ENCODE measurements around the gene SOSTDC1. TPM values are rescaled to one million over a fixed set of nuclear protein-coding genes. Genes with fewer than 3 reads are reported as not detected.
"Not testable (repeated sequence)": the region's sequence is repeated elsewhere in the genome, so short reads cannot be mapped to it uniquely, and the experiment has no call there.

Gene SOSTDC1
- total and polyA plus RNA-seq, 2 donors, result 0.64 to 2.0 TPM

DNA sequence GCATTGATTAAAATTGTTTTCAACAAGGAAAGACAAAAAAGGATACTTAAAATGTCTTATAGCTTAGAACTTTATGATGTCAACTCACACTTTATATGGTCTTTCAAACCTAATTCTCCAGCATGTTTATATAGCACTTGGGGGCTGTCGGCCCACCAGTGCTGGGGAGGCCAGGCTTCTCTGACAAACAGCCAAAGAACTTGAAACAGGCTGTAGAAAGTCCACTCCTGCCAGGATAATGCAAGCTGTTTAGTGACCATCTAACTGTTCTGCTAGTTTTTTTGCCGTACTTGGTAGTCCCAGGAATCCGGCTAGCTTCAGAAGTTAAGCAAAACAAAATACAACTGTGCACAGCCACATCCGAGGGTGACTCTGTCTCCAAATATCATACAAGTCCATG is 13.6 kb upstream of the SOSTDC1 start:
- no peak for DNase-seq (ENCODE audit: low read depth in 6 of 9, low spot score in 9 of 9)
- no peaks in the 10 kb centered on the region for H3K9me3 ChIP-seq (ENCODE audit: control insufficient read depth in 2 of 2, insufficient read depth in 1 of 2, low read length in 1 of 2)
- H3K27ac ChIP-seq (ENCODE audit: low read depth in 1 of 2, low read length in 1 of 2), result no peak overlapping the region
- H3K4me1 ChIP-seq (ENCODE audit: control insufficient read depth in 2 of 2, insufficient read depth in 2 of 2, low read length in 2 of 2), result no peaks in the 10 kb centered on the region
- no peaks in the 10 kb centered on the region for H3K27me3 ChIP-seq (ENCODE audit: control insufficient read depth in 2 of 2, insufficient read depth in 1 of 2, low read length in 1 of 2)
- H3K4me3 ChIP-seq (ENCODE audit: low read length in 2 of 2), result no peak overlapping the region
- 97% methylated on average over 4 of the region's 4 CpGs for WGBS
- H3K36me3 ChIP-seq (ENCODE audit: control insufficient read depth in 2 of 2, insufficient read depth in 2 of 2, low read length in 1 of 2), result no peaks in the 10 kb centered on the region

GRCh38 chr7:16471933-16472332 is 6.4 kb upstream of the SOSTDC1 start:
- DNase-seq (ENCODE audit: low read depth in 6 of 9, low spot score in 9 of 9), result no peak
- Histone ChIP-seq H3K27ac (ENCODE audit: low read depth in 1 of 2, low read length in 1 of 2) (no peak overlapping the region), H3K9me3 (ENCODE audit: control insufficient read depth in 2 of 2, insufficient read depth in 1 of 2, low read length in 1 of 2) (no peaks in the 10 kb centered on the region), H3K27me3 (ENCODE audit: control insufficient read depth in 2 of 2, insufficient read depth in 1 of 2, low read length in 1 of 2) (no peaks in the 10 kb centered on the region), H3K4me1 (ENCODE audit: control insufficient read depth in 2 of 2, insufficient read depth in 2 of 2, low read length in 2 of 2) (no peaks in the 10 kb centered on the region), H3K36me3 (ENCODE audit: control insufficient read depth in 2 of 2, insufficient read depth in 2 of 2, low read length in 1 of 2) (no peaks in the 10 kb centered on the region), H3K4me3 (ENCODE audit: low read length in 2 of 2) (no peak overlapping the region)
- 96% methylated on average over 4 of the region's 4 CpGs for WGBS

DNA sequence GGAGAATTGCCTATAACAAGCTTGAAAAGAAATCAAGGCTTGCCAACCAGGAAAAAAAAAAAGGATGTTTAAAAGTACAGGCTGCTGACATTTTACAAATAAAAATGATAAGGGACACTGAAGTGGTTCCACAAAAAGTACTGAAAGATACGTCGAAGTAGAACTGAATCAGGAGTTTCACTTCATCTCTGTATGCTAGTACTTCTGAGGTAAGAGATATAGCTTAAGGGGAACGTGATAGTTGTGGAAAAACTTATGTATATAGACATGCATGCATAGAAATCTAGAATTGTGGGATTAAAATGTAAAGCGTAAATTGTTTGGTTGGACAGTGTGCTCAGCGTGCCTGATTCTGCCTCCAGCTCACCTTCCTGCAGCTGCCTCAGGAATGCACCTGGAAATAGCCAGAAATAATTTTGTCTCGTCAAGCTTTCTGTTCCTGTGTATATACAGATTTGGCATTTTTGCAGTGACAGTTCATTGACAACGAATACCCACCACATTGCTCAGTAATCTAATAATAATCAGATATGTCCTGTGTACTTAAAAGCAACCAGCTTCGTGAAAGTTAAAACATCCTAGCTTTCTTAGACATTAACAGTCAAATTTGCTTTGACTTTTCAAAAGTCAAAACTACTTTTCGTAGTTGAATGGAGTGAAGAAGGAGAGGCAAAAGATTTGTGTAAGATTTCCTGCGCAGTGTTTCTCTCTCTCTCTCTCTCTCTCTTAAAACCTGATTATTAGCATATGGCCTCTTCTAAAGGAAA is 1.4 kb downstream of the SOSTDC1 start:
- Histone ChIP-seq H3K9me3 (ENCODE audit: control insufficient read depth in 2 of 2, insufficient read depth in 1 of 2, low read length in 1 of 2) (no peaks in the 10 kb centered on the region), H3K27me3 (ENCODE audit: control insufficient read depth in 2 of 2, insufficient read depth in 1 of 2, low read length in 1 of 2) (no peaks in the 10 kb centered on the region), H3K36me3 (ENCODE audit: control insufficient read depth in 2 of 2, insufficient read depth in 2 of 2, low read length in 1 of 2) (no peaks in the 10 kb centered on the region), H3K4me3 (ENCODE audit: low read length in 2 of 2) (no peak overlapping the region), H3K4me1 (ENCODE audit: control insufficient read depth in 2 of 2, insufficient read depth in 2 of 2, low read length in 2 of 2) (no peaks in the 10 kb centered on the region), H3K27ac (ENCODE audit: low read depth in 1 of 2, low read length in 1 of 2) (no peak overlapping the region)
- DNase-seq (ENCODE audit: low read depth in 6 of 9, low spot score in 9 of 9), result no peak
- WGBS, result 91% methylated on average over 10 of the region's 10 CpGs

GRCh38 chr7:16463520-16463919 is 2.0 kb downstream of the SOSTDC1 start:
- Histone ChIP-seq H3K36me3 (ENCODE audit: control insufficient read depth in 2 of 2, insufficient read depth in 2 of 2, low read length in 1 of 2) (no peaks in the 10 kb centered on the region), H3K27ac (ENCODE audit: low read depth in 1 of 2, low read length in 1 of 2) (no peak overlapping the region), H3K27me3 (ENCODE audit: control insufficient read depth in 2 of 2, insufficient read depth in 1 of 2, low read length in 1 of 2) (no peaks in the 10 kb centered on the region), H3K9me3 (ENCODE audit: control insufficient read depth in 2 of 2, insufficient read depth in 1 of 2, low read length in 1 of 2) (no peaks in the 10 kb centered on the region), H3K4me1 (ENCODE audit: control insufficient read depth in 2 of 2, insufficient read depth in 2 of 2, low read length in 2 of 2) (no peaks in the 10 kb centered on the region), H3K4me3 (ENCODE audit: low read length in 2 of 2) (no peak overlapping the region)
- DNase-seq (ENCODE audit: low read depth in 6 of 9, low spot score in 9 of 9), result no peak
- WGBS, result 46% methylated on average over 2 of the region's 2 CpGs

DNA sequence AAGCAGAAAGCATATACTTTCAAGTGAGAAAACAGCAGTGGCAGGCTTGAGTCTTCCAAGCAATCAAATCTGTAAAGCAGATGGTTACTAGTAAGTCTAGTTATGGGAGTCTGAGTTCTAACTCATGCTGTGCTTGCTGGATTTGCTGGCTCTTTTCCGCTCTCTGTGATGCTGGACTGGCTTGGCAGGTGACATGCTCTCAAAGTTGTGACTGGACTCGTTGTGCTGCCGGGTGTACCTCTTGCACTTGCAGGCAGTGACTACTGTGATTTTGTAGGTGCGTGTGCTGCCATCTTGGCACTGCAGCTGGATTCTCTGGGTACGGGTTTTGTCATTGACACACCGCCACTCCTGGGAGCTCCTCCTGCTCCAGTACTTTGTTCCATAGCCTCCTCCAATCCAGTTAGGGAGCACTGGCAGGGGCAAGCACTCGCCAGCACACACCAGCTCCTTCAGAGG is 3.1 kb downstream of the SOSTDC1 start:
- no peaks in the 10 kb centered on the region for H3K4me1 ChIP-seq (ENCODE audit: control insufficient read depth in 2 of 2, insufficient read depth in 2 of 2, low read length in 2 of 2)
- H3K36me3 ChIP-seq (ENCODE audit: control insufficient read depth in 2 of 2, insufficient read depth in 2 of 2, low read length in 1 of 2), result no peaks in the 10 kb centered on the region
- H3K9me3 ChIP-seq (ENCODE audit: control insufficient read depth in 2 of 2, insufficient read depth in 1 of 2, low read length in 1 of 2), result no peaks in the 10 kb centered on the region
- DNase-seq (ENCODE audit: low read depth in 6 of 9, low spot score in 9 of 9), result no peak
- H3K27me3 ChIP-seq (ENCODE audit: control insufficient read depth in 2 of 2, insufficient read depth in 1 of 2, low read length in 1 of 2), result no peaks in the 10 kb centered on the region
- H3K27ac ChIP-seq (ENCODE audit: low read depth in 1 of 2, low read length in 1 of 2), result no peak overlapping the region
- H3K4me3 ChIP-seq (ENCODE audit: low read length in 2 of 2), result no peak overlapping the region
- 96% methylated on average over 7 of the region's 7 CpGs for WGBS

DNA sequence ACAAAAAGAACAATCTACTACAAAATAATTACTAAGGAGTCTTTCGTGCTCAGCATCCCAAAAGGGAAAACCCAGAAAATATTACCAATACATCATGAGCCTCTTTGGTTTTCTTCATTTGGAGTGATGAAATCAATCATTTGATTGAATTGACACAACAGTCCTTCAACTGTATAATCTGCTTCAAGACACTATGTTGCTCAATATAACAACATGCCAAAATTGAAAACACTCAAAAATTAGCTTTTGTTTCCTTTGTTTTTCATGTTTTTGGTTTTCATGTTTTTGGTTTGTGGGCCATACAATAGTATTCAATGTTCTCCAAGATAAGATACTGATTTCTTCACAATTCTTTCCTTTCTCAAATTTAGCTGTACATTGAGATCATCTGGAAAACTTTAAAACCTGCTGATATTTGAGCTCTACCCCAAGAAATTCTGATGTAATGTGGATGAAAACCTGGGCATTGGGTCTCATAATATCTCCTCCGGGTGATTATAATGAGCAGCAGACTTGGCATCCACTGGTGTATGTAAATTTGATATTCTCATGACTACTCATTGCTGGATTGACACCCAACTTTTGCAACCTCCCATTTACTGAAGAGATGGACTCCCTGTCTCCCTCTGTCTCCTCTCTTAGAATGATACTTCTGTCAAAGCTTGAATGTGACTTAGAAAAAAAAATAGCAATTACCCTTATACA is 4.6 kb downstream of the SOSTDC1 start:
- Histone ChIP-seq H3K4me1 (ENCODE audit: control insufficient read depth in 2 of 2, insufficient read depth in 2 of 2, low read length in 2 of 2) (no peaks in the 10 kb centered on the region), H3K27me3 (ENCODE audit: control insufficient read depth in 2 of 2, insufficient read depth in 1 of 2, low read length in 1 of 2) (no peaks in the 10 kb centered on the region), H3K9me3 (ENCODE audit: control insufficient read depth in 2 of 2, insufficient read depth in 1 of 2, low read length in 1 of 2) (no peaks in the 10 kb centered on the region), H3K27ac (ENCODE audit: low read depth in 1 of 2, low read length in 1 of 2) (no peak overlapping the region), H3K36me3 (ENCODE audit: control insufficient read depth in 2 of 2, insufficient read depth in 2 of 2, low read length in 1 of 2) (no peaks in the 10 kb centered on the region), H3K4me3 (ENCODE audit: low read length in 2 of 2) (no peak overlapping the region)
- 97% methylated on average over 2 of the region's 2 CpGs for WGBS
- no peak for DNase-seq (ENCODE audit: low read depth in 6 of 9, low spot score in 9 of 9)

DNA sequence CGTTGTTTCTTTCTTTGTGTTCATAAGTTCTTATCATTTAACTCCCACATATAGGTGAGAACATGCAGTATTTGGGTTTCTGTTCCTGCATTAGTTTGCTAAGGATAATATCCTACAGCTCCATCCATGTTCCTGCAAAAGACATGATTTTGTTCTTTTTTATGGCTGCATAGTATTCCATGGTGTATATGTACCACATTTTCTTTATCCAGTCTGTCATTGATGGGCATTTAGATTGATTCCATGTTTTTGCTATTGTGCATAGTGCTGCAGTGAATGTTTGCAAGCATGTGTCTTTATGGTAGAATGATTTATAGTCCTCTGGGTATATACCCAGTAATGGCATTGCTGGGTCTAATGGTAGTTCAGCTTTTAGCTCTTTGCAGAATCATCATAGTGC is 9.2 kb downstream of the SOSTDC1 start:
- 49% methylated on average over 1 of the region's 1 CpG for WGBS
- not testable (repeated sequence) for H3K4me1 ChIP-seq (ENCODE audit: control insufficient read depth in 2 of 2, insufficient read depth in 2 of 2, low read length in 2 of 2); H3K27ac ChIP-seq (ENCODE audit: low read depth in 1 of 2, low read length in 1 of 2); H3K36me3 ChIP-seq (ENCODE audit: control insufficient read depth in 2 of 2, insufficient read depth in 2 of 2, low read length in 1 of 2); H3K4me3 ChIP-seq (ENCODE audit: low read length in 2 of 2); H3K9me3 ChIP-seq (ENCODE audit: control insufficient read depth in 2 of 2, insufficient read depth in 1 of 2, low read length in 1 of 2); DNase-seq (ENCODE audit: low read depth in 6 of 9, low spot score in 9 of 9); H3K27me3 ChIP-seq (ENCODE audit: control insufficient read depth in 2 of 2, insufficient read depth in 1 of 2, low read length in 1 of 2)

GRCh38 chr7:16455591-16455990 is 9.9 kb downstream of the SOSTDC1 start:
- no peak for DNase-seq (ENCODE audit: low read depth in 6 of 9, low spot score in 9 of 9)
- 56% methylated on average over 1 of the region's 1 CpG for WGBS
- no peak overlapping the region for H3K4me3 ChIP-seq (ENCODE audit: low read length in 2 of 2)

DNA sequence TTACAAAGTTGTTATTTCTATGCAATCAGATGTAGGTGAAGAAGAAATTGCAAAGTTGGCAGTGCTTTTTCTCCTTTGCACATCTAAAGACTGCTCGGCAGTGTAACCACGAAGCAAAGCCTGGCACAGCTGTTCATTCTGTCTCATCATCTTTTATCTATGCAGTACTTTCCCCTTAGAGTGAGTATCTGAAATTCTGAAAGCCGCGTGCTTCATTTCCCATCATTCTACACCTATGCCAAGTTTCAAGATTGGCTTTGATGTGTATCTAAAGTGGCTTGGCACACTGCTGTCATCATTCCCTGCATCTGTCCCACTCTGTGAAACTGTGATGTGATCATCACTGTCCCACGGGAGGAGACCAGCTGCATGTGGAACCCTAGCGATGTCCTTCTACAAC is 15.2 kb downstream of the SOSTDC1 start:
- H3K27ac ChIP-seq (ENCODE audit: low read depth in 1 of 2, low read length in 1 of 2), result no peak overlapping the region
- no peaks in the 10 kb centered on the region for H3K4me1 ChIP-seq (ENCODE audit: control insufficient read depth in 2 of 2, insufficient read depth in 2 of 2, low read length in 2 of 2)
- no peak overlapping the region for H3K4me3 ChIP-seq (ENCODE audit: low read length in 2 of 2)
- 60% methylated on average over 6 of the region's 6 CpGs for WGBS
- H3K36me3 ChIP-seq (ENCODE audit: control insufficient read depth in 2 of 2, insufficient read depth in 2 of 2, low read length in 1 of 2), result no peaks in the 10 kb centered on the region
- peak in 1 of 9 donors; percentile 19 for DNase-seq (ENCODE audit: low read depth in 6 of 9, low spot score in 9 of 9)
- no peaks in the 10 kb centered on the region for H3K27me3 ChIP-seq (ENCODE audit: control insufficient read depth in 2 of 2, insufficient read depth in 1 of 2, low read length in 1 of 2)
- no peaks in the 10 kb centered on the region for H3K9me3 ChIP-seq (ENCODE audit: control insufficient read depth in 2 of 2, insufficient read depth in 1 of 2, low read length in 1 of 2)

More at GRCh38 chr7:16455591-16455990, 9.9 kb downstream of the SOSTDC1 start:
- Histone ChIP-seq H3K4me1 (ENCODE audit: control insufficient read depth in 2 of 2, insufficient read depth in 2 of 2, low read length in 2 of 2) (no peaks in the 10 kb centered on the region), H3K27ac (ENCODE audit: low read depth in 1 of 2, low read length in 1 of 2) (no peak overlapping the region), H3K27me3 (ENCODE audit: control insufficient read depth in 2 of 2, insufficient read depth in 1 of 2, low read length in 1 of 2) (no peaks in the 10 kb centered on the region), H3K36me3 (ENCODE audit: control insufficient read depth in 2 of 2, insufficient read depth in 2 of 2, low read length in 1 of 2) (no peaks in the 10 kb centered on the region), H3K9me3 (ENCODE audit: control insufficient read depth in 2 of 2, insufficient read depth in 1 of 2, low read length in 1 of 2) (no peaks in the 10 kb centered on the region)
